ENCODE results near the gene SELENON.

Gene SELENON

DNA sequence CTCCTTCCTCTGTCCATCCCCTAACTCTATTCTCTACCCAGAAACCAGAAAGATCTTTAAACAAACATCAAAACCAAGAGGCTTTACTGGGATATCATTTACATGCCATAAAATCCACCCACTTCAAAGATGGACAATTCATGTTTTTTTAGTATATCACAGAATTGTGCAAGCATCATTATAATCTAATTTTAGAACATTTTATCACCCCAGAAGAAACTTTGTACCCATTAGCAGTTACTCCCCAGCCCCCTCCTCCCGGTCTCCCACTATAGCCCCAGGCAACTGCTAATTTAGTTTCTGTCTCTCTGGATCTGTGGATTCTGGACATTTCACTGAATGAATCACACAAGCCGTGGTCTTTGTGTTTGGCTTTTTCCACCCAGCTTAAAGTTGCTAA is 4.8 kb upstream of the SELENON start (continued):
- no peak for TF ChIP-seq SP3 (tag by site-specific recombination; IDR thresholded peaks at IDR 0.05)
- peak; percentile 75; the same call in 1 of the 2 replicates for TF ChIP-seq TCF7L2 (IDR thresholded peaks at IDR 0.05; ENCODE audit: borderline replicate concordance, low read depth, low read length)
- TF ChIP-seq, protein P1, sequence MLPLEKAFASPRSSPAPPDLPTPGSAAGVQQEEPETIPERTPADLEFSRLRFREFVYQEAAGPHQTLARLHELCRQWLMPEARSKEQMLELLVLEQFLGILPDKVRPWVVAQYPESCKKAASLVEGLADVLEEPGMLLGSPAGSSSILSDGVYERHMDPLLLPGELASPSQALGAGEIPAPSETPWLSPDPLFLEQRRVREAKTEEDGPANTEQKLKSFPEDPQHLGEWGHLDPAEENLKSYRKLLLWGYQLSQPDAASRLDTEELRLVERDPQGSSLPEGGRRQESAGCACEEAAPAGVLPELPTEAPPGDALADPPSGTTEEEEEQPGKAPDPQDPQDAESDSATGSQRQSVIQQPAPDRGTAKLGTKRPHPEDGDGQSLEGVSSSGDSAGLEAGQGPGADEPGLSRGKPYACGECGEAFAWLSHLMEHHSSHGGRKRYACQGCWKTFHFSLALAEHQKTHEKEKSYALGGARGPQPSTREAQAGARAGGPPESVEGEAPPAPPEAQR (tag by site-specific recombination; IDR thresholded peaks at IDR 0.05), result no peak
- TF ChIP-seq OSR2 (tag by site-specific recombination; IDR thresholded peaks at IDR 0.05), result peak; percentile 33; the same call in 1 of the 2 replicates
- TF ChIP-seq, protein P2, sequence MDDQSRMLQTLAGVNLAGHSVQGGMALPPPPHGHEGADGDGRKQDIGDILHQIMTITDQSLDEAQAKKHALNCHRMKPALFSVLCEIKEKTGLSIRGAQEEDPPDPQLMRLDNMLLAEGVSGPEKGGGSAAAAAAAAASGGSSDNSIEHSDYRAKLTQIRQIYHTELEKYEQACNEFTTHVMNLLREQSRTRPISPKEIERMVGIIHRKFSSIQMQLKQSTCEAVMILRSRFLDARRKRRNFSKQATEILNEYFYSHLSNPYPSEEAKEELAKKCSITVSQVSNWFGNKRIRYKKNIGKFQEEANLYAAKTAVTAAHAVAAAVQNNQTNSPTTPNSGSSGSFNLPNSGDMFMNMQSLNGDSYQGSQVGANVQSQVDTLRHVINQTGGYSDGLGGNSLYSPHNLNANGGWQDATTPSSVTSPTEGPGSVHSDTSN (CRISPR knock-in tag; IDR thresholded peaks at IDR 0.05), result no peak
- TF ChIP-seq, protein P3, sequence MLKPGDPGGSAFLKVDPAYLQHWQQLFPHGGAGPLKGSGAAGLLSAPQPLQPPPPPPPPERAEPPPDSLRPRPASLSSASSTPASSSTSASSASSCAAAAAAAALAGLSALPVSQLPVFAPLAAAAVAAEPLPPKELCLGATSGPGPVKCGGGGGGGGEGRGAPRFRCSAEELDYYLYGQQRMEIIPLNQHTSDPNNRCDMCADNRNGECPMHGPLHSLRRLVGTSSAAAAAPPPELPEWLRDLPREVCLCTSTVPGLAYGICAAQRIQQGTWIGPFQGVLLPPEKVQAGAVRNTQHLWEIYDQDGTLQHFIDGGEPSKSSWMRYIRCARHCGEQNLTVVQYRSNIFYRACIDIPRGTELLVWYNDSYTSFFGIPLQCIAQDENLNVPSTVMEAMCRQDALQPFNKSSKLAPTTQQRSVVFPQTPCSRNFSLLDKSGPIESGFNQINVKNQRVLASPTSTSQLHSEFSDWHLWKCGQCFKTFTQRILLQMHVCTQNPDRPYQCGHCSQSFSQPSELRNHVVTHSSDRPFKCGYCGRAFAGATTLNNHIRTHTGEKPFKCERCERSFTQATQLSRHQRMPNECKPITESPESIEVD (tag by site-specific recombination; IDR thresholded peaks at IDR 0.05), result peak; percentile 84
- TF ChIP-seq ZNF830 (tag by site-specific recombination; IDR thresholded peaks at IDR 0.05; ENCODE audit: low read depth), result no peak

DNA sequence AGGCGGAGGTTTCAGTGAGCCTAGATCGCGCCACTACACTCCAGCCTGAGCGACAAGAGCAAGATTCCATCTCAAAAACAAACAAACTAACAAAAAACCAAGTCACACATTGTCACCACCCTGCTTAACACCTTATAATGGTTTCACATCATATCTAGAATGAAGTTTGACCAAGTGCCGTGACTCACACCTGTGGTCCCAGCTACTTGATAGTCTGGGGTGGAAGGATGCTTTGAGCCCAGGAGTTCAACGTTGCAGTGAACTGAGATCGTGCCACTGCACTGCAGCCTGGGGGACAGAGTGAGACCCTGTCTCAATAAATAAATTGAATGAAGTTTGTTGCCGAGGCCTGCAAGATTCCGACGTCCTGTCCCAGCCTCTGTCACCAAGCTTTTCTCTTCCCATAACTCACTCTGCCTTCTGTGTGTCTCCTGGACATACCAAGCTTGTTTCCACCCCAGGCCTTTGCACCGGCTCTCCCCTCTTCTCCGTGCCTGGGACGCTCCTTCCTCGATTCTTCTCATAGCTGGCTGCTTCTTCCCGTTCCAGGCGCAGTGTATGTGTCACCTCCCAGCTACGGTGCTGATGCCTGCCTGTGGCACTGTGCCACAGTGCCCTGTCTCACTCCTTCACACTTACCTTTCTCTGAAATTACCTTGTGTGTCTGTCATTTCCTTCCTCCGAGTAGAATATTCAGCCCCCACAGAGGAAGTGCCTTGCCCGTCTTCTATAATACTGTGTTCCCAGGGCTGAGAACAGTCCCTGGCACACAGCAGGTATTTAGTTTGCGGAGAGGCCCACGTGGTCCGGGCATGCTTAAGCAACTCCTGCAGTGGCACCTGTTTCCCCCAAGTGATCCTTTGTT is 3.8 kb upstream of the SELENON start:
- Histone ChIP-seq H3K4me3 (ENCODE audit: low read depth, low read length) (no peak overlapping the region), H3K4me1 (ENCODE audit: control insufficient read depth, insufficient read depth, low read length) (0 out of 2 replicates have a peak, but pooled peaks cover 2% of the 10 kb centered on the region), H3K27ac (ENCODE audit: extremely low read depth, low read depth, low read length) (no peak overlapping the region), H3K36me3 (ENCODE audit: control insufficient read depth in 2 of 2, insufficient read depth in 1 of 2, low read length in 2 of 2) (peaks cover 0 to under 1% of the 10 kb centered on the region in 2 experiments; a peak in 1 of 3 replicates), H3K9me3 (ENCODE audit: control insufficient read depth, insufficient read depth, low read depth, low read length) (no peaks in the 10 kb centered on the region)
- TF ChIP-seq, protein P4, sequence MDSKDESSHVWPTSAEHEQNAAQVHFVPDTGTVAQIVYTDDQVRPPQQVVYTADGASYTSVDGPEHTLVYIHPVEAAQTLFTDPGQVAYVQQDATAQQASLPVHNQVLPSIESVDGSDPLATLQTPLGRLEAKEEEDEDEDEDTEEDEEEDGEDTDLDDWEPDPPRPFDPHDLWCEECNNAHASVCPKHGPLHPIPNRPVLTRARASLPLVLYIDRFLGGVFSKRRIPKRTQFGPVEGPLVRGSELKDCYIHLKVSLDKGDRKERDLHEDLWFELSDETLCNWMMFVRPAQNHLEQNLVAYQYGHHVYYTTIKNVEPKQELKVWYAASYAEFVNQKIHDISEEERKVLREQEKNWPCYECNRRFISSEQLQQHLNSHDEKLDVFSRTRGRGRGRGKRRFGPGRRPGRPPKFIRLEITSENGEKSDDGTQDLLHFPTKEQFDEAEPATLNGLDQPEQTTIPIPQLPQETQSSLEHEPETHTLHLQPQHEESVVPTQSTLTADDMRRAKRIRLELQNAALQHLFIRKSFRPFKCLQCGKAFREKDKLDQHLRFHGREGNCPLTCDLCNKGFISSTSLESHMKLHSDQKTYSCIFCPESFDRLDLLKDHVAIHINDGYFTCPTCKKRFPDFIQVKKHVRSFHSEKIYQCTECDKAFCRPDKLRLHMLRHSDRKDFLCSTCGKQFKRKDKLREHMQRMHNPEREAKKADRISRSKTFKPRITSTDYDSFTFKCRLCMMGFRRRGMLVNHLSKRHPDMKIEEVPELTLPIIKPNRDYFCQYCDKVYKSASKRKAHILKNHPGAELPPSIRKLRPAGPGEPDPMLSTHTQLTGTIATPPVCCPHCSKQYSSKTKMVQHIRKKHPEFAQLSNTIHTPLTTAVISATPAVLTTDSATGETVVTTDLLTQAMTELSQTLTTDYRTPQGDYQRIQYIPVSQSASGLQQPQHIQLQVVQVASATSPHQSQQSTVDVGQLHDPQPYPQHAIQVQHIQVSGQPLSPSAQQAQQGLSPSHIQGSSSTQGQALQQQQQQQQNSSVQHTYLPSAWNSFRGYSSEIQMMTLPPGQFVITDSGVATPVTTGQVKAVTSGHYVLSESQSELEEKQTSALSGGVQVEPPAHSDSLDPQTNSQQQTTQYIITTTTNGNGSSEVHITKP (tag by site-specific recombination; IDR thresholded peaks at IDR 0.05), result peak; percentile 85
- TF ChIP-seq, protein P5, sequence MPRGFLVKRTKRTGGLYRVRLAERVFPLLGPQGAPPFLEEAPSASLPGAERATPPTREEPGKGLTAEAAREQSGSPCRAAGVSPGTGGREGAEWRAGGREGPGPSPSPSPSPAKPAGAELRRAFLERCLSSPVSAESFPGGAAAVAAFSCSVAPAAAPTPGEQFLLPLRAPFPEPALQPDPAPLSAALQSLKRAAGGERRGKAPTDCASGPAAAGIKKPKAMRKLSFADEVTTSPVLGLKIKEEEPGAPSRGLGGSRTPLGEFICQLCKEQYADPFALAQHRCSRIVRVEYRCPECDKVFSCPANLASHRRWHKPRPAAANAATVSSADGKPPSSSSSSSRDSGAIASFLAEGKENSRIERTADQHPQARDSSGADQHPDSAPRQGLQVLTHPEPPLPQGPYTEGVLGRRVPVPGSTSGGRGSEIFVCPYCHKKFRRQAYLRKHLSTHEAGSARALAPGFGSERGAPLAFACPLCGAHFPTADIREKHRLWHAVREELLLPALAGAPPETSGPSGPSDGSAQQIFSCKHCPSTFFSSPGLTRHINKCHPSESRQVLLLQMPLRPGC (tag by site-specific recombination; IDR thresholded peaks at IDR 0.05), result no peak
- CTCF ChIA-PET, result interaction anchor here (0.6 to 2.5 kb wide), 13 partner anchors 9 to 249 kb away, joined by 3 to 12 read pairs (median 4); no protein-coding TSS in a partner anchor
- POLR2A ChIA-PET, result no interaction called here

All from HEK293 (cell line).